HepG2 (cell line): Measurements from ENCODE around the gene FAM162A. TPM values are rescaled to one million over a fixed set of nuclear protein-coding genes. Genes with fewer than 3 reads are reported as not detected.

Source experiments
- CREB1 ChIP-seq, 2 experiments: fragments of 450-650 bp in 1 of 2; IDR thresholded peaks; 2 replicates each; pipeline ENCODE4 v1.6.1; 2016 to 2017; ENCODE audit warnings: control low read depth in 1 of 2, mild to moderate bottlenecking in 1 of 2, missing compliant biosample characterization in 1 of 2, missing genetic modification characterization in 1 of 2
- FIP1L1 ChIP-seq: fragments of 200-400 bp; formaldehyde crosslinking; IDR thresholded peaks from 2 replicates; pipeline ENCODE4 v1.6.1; 2018; ENCODE audit warnings: low read depth, mild to moderate bottlenecking, low read length, moderate library complexity, borderline replicate concordance; ENCODE audit not compliant: insufficient read depth
- HOXA9 ChIP-seq: sonication (generic); formaldehyde crosslinking; IDR thresholded peaks from 2 replicates; pipeline ENCODE4 v1.8.1; 2022; ENCODE audit warnings: missing genetic modification reagents, mild to moderate bottlenecking, moderate library complexity, borderline replicate concordance
- KDM5A ChIP-seq: fragments of 200-600 bp; sonication (generic); IDR thresholded peaks from 2 replicates; pipeline ENCODE4 v1.7.0; 2018; ENCODE audit warnings: antibody characterized with exemption, mild to moderate bottlenecking, low read length, borderline replicate concordance
- NFATC3 ChIP-seq: sonication (generic); formaldehyde crosslinking; IDR thresholded peaks from 2 replicates; pipeline ENCODE4 v1.5.1; 2020; ENCODE audit warnings: mild to moderate bottlenecking, missing genetic modification reagents
- PHF5A ChIP-seq: IDR thresholded peaks from one replicate; pipeline ENCODE4 v1.6.1; 2018; ENCODE audit warnings: low read depth, missing genetic modification reagents; ENCODE audit not compliant: unreplicated experiment
- PTBP1 ChIP-seq: fragments of 200-400 bp; formaldehyde crosslinking; IDR thresholded peaks from 2 replicates; pipeline ENCODE4 v1.6.1; 2018; ENCODE audit warnings: low read length, low read depth; ENCODE audit not compliant: poor library complexity, severe bottlenecking
- RFXANK ChIP-seq: IDR thresholded peaks from 2 replicates; pipeline ENCODE4 v1.6.1; 2016
- SMAD3 ChIP-seq: sonication (generic); formaldehyde crosslinking; IDR thresholded peaks from 2 replicates; pipeline ENCODE4 v1.4.0; 2020; ENCODE audit warnings: missing genetic modification reagents
- SYNCRIP ChIP-seq: fragments of 200-400 bp; formaldehyde crosslinking; IDR thresholded peaks from 2 replicates; pipeline ENCODE4 v1.6.1; 2018; ENCODE audit warnings: mild to moderate bottlenecking, low read depth, low read length; ENCODE audit not compliant: insufficient read depth
- TAF1 ChIP-seq: sonication (generic); formaldehyde crosslinking; IDR thresholded peaks from 2 replicates; pipeline ENCODE4 v1.4.0; 2020; ENCODE audit warnings: missing genetic modification reagents
- ZBTB37 ChIP-seq: sonication (generic); formaldehyde crosslinking; IDR thresholded peaks from 2 replicates; pipeline ENCODE4 v1.4.0; 2020; ENCODE audit warnings: mild to moderate bottlenecking, missing genetic modification reagents
- ZIK1 ChIP-seq: sonication (generic); formaldehyde crosslinking; IDR thresholded peaks from 2 replicates; pipeline ENCODE4 v1.5.0; 2020; ENCODE audit warnings: mild to moderate bottlenecking, low read depth, missing genetic modification reagents, borderline replicate concordance
- ZNF230 ChIP-seq: sonication (generic); formaldehyde crosslinking; IDR thresholded peaks from 2 replicates; pipeline ENCODE4 v1.4.0; 2020; ENCODE audit warnings: mild to moderate bottlenecking, missing genetic modification reagents
- ZNF556 ChIP-seq: sonication (generic); formaldehyde crosslinking; IDR thresholded peaks from 2 replicates; pipeline ENCODE4 v1.4.0; 2020; ENCODE audit warnings: mild to moderate bottlenecking, missing genetic modification reagents, borderline replicate concordance
- ZNF674 ChIP-seq: sonication (generic); formaldehyde crosslinking; IDR thresholded peaks from 2 replicates; pipeline ENCODE4 v1.5.0; 2020; ENCODE audit warnings: low read depth, mild to moderate bottlenecking, missing genetic modification reagents
- ZNF703 ChIP-seq: sonication (generic); formaldehyde crosslinking; IDR thresholded peaks from 2 replicates; pipeline ENCODE4 v1.5.1; 2020; ENCODE audit warnings: missing genetic modification reagents, mild to moderate bottlenecking, moderate library complexity, borderline replicate concordance
- ZNF775 ChIP-seq: sonication (generic); formaldehyde crosslinking; IDR thresholded peaks from 2 replicates; pipeline ENCODE4 v1.4.0; 2020; ENCODE audit warnings: missing genetic modification reagents, mild to moderate bottlenecking, moderate library complexity, borderline replicate concordance
- ZNF883 ChIP-seq: sonication (generic); formaldehyde crosslinking; IDR thresholded peaks from 2 replicates; pipeline ENCODE4 v1.5.1; 2020; ENCODE audit warnings: mild to moderate bottlenecking, missing genetic modification reagents; ENCODE audit errors: not compliant biosample characterization
- ZSCAN9 ChIP-seq: IDR thresholded peaks from 2 replicates; pipeline ENCODE4 v1.6.1; 2016; ENCODE audit warnings: borderline replicate concordance
- polyA plus RNA-seq, 8 experiments: library from polyadenylated mRNA; depleted of rRNA in 3 of 8; stranded (reverse) in 7 of 8; unstranded in 1 of 8; fragments of >200 nt; fragmentation: Illumina TruSeq in 4 of 8; extraction: Trizol in 4 of 8; gene quantifications; 2 replicates each; pipeline versions ENCODE4 v1.2.1 to v1.2.3, GENCODE V29; 2011 to 2016; ENCODE audit warnings: low read depth in 4 of 8, missing spikeins in 1 of 8, mixed read lengths in 1 of 8; ENCODE audit not compliant: insufficient read depth in 1 of 8
- total RNA-seq, 5 experiments: library from RNA; depleted of rRNA; stranded (reverse); fragments of >200 nt; fragmentation: Illumina TruSeq; extraction: Trizol; gene quantifications; 2 replicates each; pipeline ENCODE4 v1.2.3, GENCODE V29; 2016; ENCODE audit warnings: low read depth in 1 of 5
- TF ChIP-seq, protein P1 (sequence below): sonication (generic); formaldehyde crosslinking; IDR thresholded peaks from 2 replicates; pipeline ENCODE4 v1.5.1; 2020; ENCODE audit warnings: mild to moderate bottlenecking, missing genetic modification reagents, moderate library complexity
- TF ChIP-seq, protein P2 (sequence below): sonication (generic); formaldehyde crosslinking; IDR thresholded peaks from 2 replicates; pipeline ENCODE4 v1.4.0; 2020; ENCODE audit warnings: low read depth, missing genetic modification reagents

The FAM162A gene
- total and polyA plus RNA-seq, 2 of the 13 experiments (the other 11 are each of a cell fraction or from before 2014, with no cell fraction given), result 115 to 155 TPM

- TF ChIP-seq PTBP1 (peak; percentile 94), ZNF556 (CRISPR knock-in tag) (peak; percentile 95), ZSCAN9 (CRISPR knock-in tag) (peak; percentile 88), HOXA9 (CRISPR knock-in tag) (no peak; the same call in 1 of the 2 replicates), KDM5A (no peak), RFXANK (CRISPR knock-in tag) (0 out of 2 replicates have a peak, but pooled peaks have one; percentile 45), CREB1 (IDR thresholded peaks at IDR 0.05) (peak; percentile 71; the same call in 1 of the 2 replicates), CREB1 (CRISPR knock-in tag; IDR thresholded peaks at IDR 0.05) (no peak), SYNCRIP (no peak), FIP1L1 (no peak), PHF5A (peak; percentile 27), TAF1 (CRISPR knock-in tag) (peak; percentile 86), SMAD3 (CRISPR knock-in tag) (peak; percentile 62; the same call in 1 of the 2 replicates), ZNF703 (CRISPR knock-in tag) (no peak), ZNF775 (CRISPR knock-in tag) (no peak), NFATC3 (CRISPR knock-in tag) (no peak), ZNF883 (CRISPR knock-in tag) (peak; percentile 82), ZNF674 (no peak), ZNF230 (CRISPR knock-in tag) (peak; percentile 96), ZIK1 (CRISPR knock-in tag) (peak; percentile 33; the same call in 1 of the 2 replicates), ZBTB37 (CRISPR knock-in tag) (no peak)
- TF ChIP-seq, protein P1, sequence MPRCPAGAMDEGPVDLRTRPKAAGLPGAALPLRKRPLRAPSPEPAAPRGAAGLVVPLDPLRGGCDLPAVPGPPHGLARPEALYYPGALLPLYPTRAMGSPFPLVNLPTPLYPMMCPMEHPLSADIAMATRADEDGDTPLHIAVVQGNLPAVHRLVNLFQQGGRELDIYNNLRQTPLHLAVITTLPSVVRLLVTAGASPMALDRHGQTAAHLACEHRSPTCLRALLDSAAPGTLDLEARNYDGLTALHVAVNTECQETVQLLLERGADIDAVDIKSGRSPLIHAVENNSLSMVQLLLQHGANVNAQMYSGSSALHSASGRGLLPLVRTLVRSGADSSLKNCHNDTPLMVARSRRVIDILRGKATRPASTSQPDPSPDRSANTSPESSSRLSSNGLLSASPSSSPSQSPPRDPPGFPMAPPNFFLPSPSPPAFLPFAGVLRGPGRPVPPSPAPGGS (CRISPR knock-in tag), result 0 out of 2 replicates have a peak, but pooled peaks have one; percentile 88
- TF ChIP-seq, protein P2, sequence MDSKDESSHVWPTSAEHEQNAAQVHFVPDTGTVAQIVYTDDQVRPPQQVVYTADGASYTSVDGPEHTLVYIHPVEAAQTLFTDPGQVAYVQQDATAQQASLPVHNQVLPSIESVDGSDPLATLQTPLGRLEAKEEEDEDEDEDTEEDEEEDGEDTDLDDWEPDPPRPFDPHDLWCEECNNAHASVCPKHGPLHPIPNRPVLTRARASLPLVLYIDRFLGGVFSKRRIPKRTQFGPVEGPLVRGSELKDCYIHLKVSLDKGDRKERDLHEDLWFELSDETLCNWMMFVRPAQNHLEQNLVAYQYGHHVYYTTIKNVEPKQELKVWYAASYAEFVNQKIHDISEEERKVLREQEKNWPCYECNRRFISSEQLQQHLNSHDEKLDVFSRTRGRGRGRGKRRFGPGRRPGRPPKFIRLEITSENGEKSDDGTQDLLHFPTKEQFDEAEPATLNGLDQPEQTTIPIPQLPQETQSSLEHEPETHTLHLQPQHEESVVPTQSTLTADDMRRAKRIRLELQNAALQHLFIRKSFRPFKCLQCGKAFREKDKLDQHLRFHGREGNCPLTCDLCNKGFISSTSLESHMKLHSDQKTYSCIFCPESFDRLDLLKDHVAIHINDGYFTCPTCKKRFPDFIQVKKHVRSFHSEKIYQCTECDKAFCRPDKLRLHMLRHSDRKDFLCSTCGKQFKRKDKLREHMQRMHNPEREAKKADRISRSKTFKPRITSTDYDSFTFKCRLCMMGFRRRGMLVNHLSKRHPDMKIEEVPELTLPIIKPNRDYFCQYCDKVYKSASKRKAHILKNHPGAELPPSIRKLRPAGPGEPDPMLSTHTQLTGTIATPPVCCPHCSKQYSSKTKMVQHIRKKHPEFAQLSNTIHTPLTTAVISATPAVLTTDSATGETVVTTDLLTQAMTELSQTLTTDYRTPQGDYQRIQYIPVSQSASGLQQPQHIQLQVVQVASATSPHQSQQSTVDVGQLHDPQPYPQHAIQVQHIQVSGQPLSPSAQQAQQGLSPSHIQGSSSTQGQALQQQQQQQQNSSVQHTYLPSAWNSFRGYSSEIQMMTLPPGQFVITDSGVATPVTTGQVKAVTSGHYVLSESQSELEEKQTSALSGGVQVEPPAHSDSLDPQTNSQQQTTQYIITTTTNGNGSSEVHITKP (CRISPR knock-in tag), result peak; percentile 79; the same call in 1 of the 2 replicates
These were observed at the start of gene FAM162A (continued) for GRCh38 chr3:122383771-122384697.
